Measurements from ENCODE around the gene OR10W1. TPM values are rescaled to one million over a fixed set of nuclear protein-coding genes. Genes with fewer than 3 reads are reported as not detected.

OR10W1 gene
- total RNA-seq, 1 donor, result not detected

DNA sequence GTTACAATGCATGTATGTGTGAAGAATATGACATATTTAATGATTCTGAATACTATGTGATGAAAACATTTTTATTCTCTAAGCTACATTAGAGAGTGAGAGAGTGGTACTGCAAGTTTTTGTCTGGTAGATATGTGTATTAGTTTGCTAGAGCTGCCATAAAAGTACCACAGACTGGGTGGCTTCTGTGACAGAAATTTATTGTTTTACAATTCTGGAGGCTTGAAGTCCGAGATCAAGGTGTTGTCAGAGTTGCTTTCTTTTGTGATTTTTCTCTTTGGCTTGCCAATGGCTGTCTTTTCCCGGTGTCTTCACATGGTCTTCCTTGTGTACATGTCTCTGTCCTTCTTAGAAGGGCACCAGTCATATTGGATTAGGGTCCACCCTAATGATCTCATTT lies 6.9 kb upstream of the OR10W1 start:
- H3K4me3 ChIP-seq (ENCODE audit: insufficient read depth, low read length), result no peak overlapping the region
- no peak for DNase-seq (ENCODE audit: insufficient read length, low spot score, missing footprints)
- no peak overlapping the region for H3K4me2 ChIP-seq (ENCODE audit: insufficient read depth, low read length)
- no peak overlapping the region for H2AFZ ChIP-seq (ENCODE audit: low read length)
- TF ChIP-seq, protein P1, sequence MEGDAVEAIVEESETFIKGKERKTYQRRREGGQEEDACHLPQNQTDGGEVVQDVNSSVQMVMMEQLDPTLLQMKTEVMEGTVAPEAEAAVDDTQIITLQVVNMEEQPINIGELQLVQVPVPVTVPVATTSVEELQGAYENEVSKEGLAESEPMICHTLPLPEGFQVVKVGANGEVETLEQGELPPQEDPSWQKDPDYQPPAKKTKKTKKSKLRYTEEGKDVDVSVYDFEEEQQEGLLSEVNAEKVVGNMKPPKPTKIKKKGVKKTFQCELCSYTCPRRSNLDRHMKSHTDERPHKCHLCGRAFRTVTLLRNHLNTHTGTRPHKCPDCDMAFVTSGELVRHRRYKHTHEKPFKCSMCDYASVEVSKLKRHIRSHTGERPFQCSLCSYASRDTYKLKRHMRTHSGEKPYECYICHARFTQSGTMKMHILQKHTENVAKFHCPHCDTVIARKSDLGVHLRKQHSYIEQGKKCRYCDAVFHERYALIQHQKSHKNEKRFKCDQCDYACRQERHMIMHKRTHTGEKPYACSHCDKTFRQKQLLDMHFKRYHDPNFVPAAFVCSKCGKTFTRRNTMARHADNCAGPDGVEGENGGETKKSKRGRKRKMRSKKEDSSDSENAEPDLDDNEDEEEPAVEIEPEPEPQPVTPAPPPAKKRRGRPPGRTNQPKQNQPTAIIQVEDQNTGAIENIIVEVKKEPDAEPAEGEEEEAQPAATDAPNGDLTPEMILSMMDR (IDR thresholded peaks at IDR 0.05; ENCODE audit: extremely low read depth, low read depth, low read length), result no peak
- no peaks in the 10 kb centered on the region for H3K27me3 ChIP-seq (ENCODE audit: insufficient read depth, low read length)
- H3K9me3 ChIP-seq (ENCODE audit: low read depth, low read length), result no peaks in the 10 kb centered on the region
- no peak overlapping the region for H3K27ac ChIP-seq (ENCODE audit: low read depth, low read length)
- H3K36me3 ChIP-seq (ENCODE audit: insufficient read depth, low read length), result no peaks in the 10 kb centered on the region
- no peaks in the 10 kb centered on the region for H3K4me1 ChIP-seq (ENCODE audit: insufficient read depth, low read length)
- no peaks in the 10 kb centered on the region for H4K20me1 ChIP-seq (ENCODE audit: insufficient read depth, low read length)
- H3K79me2 ChIP-seq (ENCODE audit: insufficient read depth, low read length), result no peaks in the 10 kb centered on the region

DNA sequence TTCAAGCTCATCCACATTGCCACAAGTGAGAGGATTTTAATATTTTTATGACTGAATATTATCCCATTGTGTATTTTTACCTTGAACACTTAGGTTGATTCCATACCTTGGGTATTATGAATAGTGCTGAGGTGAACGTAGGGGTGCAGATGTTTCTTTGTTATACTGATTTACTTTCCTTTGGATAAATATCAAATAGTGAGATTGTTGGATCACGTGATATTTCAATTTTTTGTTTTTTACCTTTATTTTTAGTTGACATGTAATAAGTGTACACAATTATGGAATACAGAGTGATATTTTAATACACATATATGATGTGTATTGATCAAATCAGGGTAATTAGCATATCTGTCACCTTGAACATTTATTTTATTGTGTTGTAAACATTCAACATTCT lies 8.1 kb downstream of the OR10W1 start:
- Histone ChIP-seq H3K9me3 (ENCODE audit: low read depth, low read length) (no peaks in the 10 kb centered on the region), H3K4me2 (ENCODE audit: insufficient read depth, low read length) (no peak overlapping the region)
- TF ChIP-seq, protein P1 (IDR thresholded peaks at IDR 0.05; ENCODE audit: extremely low read depth, low read depth, low read length), result no peak

DNA sequence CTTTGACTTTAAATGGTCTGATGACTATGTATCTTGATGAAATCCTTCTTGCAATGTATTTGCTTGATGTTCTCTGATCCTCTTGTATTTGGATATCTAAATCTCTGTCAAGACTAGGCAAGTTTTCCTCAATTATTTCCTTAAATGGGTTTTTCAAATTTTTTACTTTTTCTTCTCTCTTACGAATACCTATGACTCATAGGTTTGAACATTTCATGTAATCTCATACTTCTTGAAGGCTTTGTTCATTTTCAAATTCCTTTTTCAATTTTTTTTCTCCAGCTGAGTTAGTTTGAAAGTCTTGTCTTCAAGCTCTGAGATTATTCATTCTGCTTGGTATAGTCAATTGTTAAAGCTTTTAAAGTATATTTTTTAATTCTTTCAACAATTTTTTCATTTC lies 13.1 kb downstream of the OR10W1 start:
- H3K9me3 ChIP-seq (ENCODE audit: low read depth, low read length), result no peaks in the 10 kb centered on the region
- no peak for DNase-seq (ENCODE audit: insufficient read length, low spot score, missing footprints)
- H3K36me3 ChIP-seq (ENCODE audit: insufficient read depth, low read length), result no peaks in the 10 kb centered on the region
- no peak overlapping the region for H3K27ac ChIP-seq (ENCODE audit: low read depth, low read length)
- H3K4me1 ChIP-seq (ENCODE audit: insufficient read depth, low read length), result no peaks in the 10 kb centered on the region
- no peak overlapping the region for H2AFZ ChIP-seq (ENCODE audit: low read length)
- H4K20me1 ChIP-seq (ENCODE audit: insufficient read depth, low read length), result no peaks in the 10 kb centered on the region
- H3K4me3 ChIP-seq (ENCODE audit: insufficient read depth, low read length), result no peak overlapping the region
- H3K27me3 ChIP-seq (ENCODE audit: insufficient read depth, low read length), result no peaks in the 10 kb centered on the region
- TF ChIP-seq, protein P1 (IDR thresholded peaks at IDR 0.05; ENCODE audit: extremely low read depth, low read depth, low read length), result no peak
- H3K79me2 ChIP-seq (ENCODE audit: insufficient read depth, low read length), result no peaks in the 10 kb centered on the region
- H3K4me2 ChIP-seq (ENCODE audit: insufficient read depth, low read length), result no peak overlapping the region

More for the DNA sequence above, 8.1 kb downstream of the OR10W1 start:
- Histone ChIP-seq H3K27me3 (ENCODE audit: insufficient read depth, low read length) (no peaks in the 10 kb centered on the region), H3K27ac (ENCODE audit: low read depth, low read length) (no peak overlapping the region), H2AFZ (ENCODE audit: low read length) (no peak overlapping the region), H3K36me3 (ENCODE audit: insufficient read depth, low read length) (no peaks in the 10 kb centered on the region), H4K20me1 (ENCODE audit: insufficient read depth, low read length) (no peaks in the 10 kb centered on the region), H3K79me2 (ENCODE audit: insufficient read depth, low read length) (no peaks in the 10 kb centered on the region), H3K4me3 (ENCODE audit: insufficient read depth, low read length) (no peak overlapping the region), H3K4me1 (ENCODE audit: insufficient read depth, low read length) (no peaks in the 10 kb centered on the region)
- no peak for DNase-seq (ENCODE audit: insufficient read length, low spot score, missing footprints)

DNA sequence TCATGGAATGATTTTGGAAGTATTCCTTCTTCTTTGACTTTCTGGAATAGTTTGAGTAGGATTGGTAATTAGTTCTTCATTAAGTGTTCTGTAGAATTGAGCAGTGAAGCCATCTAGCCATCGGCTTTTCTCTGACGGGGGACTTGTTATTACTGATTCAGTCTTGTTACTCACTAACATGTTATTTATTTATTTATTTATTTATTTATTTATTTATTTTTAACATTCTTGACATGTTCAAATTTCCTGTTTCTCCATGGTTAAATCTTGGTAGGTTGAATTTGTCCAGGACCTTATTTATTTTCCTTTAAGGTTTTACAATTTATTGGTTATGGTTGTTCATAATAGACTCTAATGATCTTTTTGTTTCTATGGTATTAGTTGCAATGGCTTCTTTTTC lies 24.1 kb downstream of the OR10W1 start:
- no peaks in the 10 kb centered on the region for H3K4me1 ChIP-seq (ENCODE audit: insufficient read depth, low read length)
- no peak for DNase-seq (ENCODE audit: insufficient read length, low spot score, missing footprints)
- H2AFZ ChIP-seq (ENCODE audit: low read length), result no peak overlapping the region
- H3K79me2 ChIP-seq (ENCODE audit: insufficient read depth, low read length), result no peaks in the 10 kb centered on the region
- no peaks in the 10 kb centered on the region for H3K36me3 ChIP-seq (ENCODE audit: insufficient read depth, low read length)
- TF ChIP-seq, protein P1 (IDR thresholded peaks at IDR 0.05; ENCODE audit: extremely low read depth, low read depth, low read length), result no peak
- H3K4me3 ChIP-seq (ENCODE audit: insufficient read depth, low read length), result no peak overlapping the region
- H3K9me3 ChIP-seq (ENCODE audit: low read depth, low read length), result no peaks in the 10 kb centered on the region
- no peak overlapping the region for H3K27ac ChIP-seq (ENCODE audit: low read depth, low read length)
- no peak overlapping the region for H3K4me2 ChIP-seq (ENCODE audit: insufficient read depth, low read length)
- H4K20me1 ChIP-seq (ENCODE audit: insufficient read depth, low read length), result no peaks in the 10 kb centered on the region
- H3K27me3 ChIP-seq (ENCODE audit: insufficient read depth, low read length), result no peaks in the 10 kb centered on the region

Measured in osteoblast (primary cell).